Suprapubic skin (tissue), 4 donors: ENCODE data around the gene MRGPRG. TPM values are rescaled to one million over a fixed set of nuclear protein-coding genes. Genes with fewer than 3 reads are reported as not detected.

Source experiments
- DNase-seq, 2 donors: peaks; one replicate each; pipeline ENCODE4 v3.0.0-alpha.2; 2019; ENCODE audit warnings: low spot score in 2 of 2
- H3K27ac ChIP-seq: fragments of 200-600 bp; sonication (generic); one replicate; pipeline ENCODE4 v1.5.1; 2019
- H3K27me3 ChIP-seq: fragments of 200-600 bp; sonication (generic); one replicate; pipeline ENCODE4 v1.5.1; 2019
- H3K36me3 ChIP-seq: fragments of 200-600 bp; sonication (generic); one replicate; pipeline ENCODE4 v1.5.1; 2019
- H3K4me1 ChIP-seq: fragments of 200-600 bp; sonication (generic); one replicate; pipeline ENCODE4 v1.5.1; 2019
- H3K4me3 ChIP-seq: fragments of 200-600 bp; sonication (generic); one replicate; pipeline ENCODE4 v1.5.1; 2019; ENCODE audit warnings: mild to moderate bottlenecking
- H3K9me3 ChIP-seq: fragments of 200-600 bp; sonication (generic); one replicate; pipeline ENCODE4 v1.5.1; 2019
- EP300 ChIP-seq: sonication (generic); formaldehyde crosslinking; IDR thresholded peaks from one replicate; pipeline ENCODE4 v1.6.1; 2017; ENCODE audit warnings: antibody characterized with exemption
- POLR2A ChIP-seq, 2 donors: fragments of 450-650 bp; IDR thresholded peaks; one replicate each; pipeline ENCODE4 v1.6.1; 2017; ENCODE audit warnings: antibody characterized with exemption in 2 of 2, mild to moderate bottlenecking in 2 of 2, moderate library complexity in 2 of 2
- POLR2AphosphoS5 ChIP-seq, 3 donors: sonication (generic); formaldehyde crosslinking; IDR thresholded peaks; one replicate each; pipeline ENCODE4 v1.6.1; 2017; ENCODE audit warnings: antibody characterized with exemption in 3 of 3
- WGBS: methylation state at CpG from one replicate; pipeline ENCODE4 v1.1.5; 2018; 5-methylcytosine and 5-hydroxymethylcytosine counted together
- total RNA-seq, 4 donors: library from RNA; depleted of rRNA; stranded (reverse); fragments of >200 nt; gene quantifications; one replicate each; pipeline ENCODE4 v1.1.0, GENCODE V29; 2016
- TF ChIP-seq, protein P1 (sequence below), 2 donors: fragments of 200-600 bp in 1 of 2; fragments of 450-650 bp in 1 of 2; sonication (generic) in 1 of 2; IDR thresholded peaks; one replicate each; pipeline ENCODE4 v1.5.1; 2016 to 2019; ENCODE audit warnings: antibody characterized with exemption in 2 of 2, mild to moderate bottlenecking in 1 of 2, moderate library complexity in 1 of 2

Gene MRGPRG
- total RNA-seq, 4 donors from 2014 or later, result not detected

DNA sequence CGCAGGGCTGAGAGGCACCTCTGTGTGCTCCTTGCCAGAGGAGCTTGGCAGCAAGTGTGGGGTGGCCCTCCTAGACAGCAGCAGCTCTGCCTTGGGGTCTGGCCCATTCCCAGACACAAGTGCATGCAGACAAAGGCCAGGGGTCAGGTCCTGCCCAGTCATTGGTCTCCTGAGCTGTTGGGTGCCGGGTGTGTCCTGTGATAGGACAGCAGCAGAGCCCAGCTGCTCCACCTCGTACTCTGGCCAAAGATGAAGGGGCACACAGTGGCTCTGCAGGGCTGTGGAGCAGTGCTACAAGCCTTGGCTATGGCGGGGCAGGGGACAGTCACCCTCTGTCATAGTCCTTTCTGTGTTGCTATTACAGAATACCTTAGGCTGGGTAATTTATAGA lies 36.2 kb downstream of the MRGPRG start:
- WGBS, result 80% methylated on average over 1 of the region's 4 CpGs
- Histone ChIP-seq H3K4me3 (no peak overlapping the region), H3K36me3 (no peaks in the 10 kb centered on the region), H3K27ac (no peak overlapping the region), H3K4me1 (no peaks in the 10 kb centered on the region), H3K27me3 (no peaks in the 10 kb centered on the region), H3K9me3 (no peaks in the 10 kb centered on the region)
- no peak for DNase-seq
- TF ChIP-seq EP300, result no peak
- no peak for TF ChIP-seq POLR2AphosphoS5 (IDR thresholded peaks at IDR 0.05)
- TF ChIP-seq, protein P1, sequence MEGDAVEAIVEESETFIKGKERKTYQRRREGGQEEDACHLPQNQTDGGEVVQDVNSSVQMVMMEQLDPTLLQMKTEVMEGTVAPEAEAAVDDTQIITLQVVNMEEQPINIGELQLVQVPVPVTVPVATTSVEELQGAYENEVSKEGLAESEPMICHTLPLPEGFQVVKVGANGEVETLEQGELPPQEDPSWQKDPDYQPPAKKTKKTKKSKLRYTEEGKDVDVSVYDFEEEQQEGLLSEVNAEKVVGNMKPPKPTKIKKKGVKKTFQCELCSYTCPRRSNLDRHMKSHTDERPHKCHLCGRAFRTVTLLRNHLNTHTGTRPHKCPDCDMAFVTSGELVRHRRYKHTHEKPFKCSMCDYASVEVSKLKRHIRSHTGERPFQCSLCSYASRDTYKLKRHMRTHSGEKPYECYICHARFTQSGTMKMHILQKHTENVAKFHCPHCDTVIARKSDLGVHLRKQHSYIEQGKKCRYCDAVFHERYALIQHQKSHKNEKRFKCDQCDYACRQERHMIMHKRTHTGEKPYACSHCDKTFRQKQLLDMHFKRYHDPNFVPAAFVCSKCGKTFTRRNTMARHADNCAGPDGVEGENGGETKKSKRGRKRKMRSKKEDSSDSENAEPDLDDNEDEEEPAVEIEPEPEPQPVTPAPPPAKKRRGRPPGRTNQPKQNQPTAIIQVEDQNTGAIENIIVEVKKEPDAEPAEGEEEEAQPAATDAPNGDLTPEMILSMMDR (IDR thresholded peaks at IDR 0.05), result no peak
- no peak for TF ChIP-seq POLR2A (IDR thresholded peaks at IDR 0.05)

DNA sequence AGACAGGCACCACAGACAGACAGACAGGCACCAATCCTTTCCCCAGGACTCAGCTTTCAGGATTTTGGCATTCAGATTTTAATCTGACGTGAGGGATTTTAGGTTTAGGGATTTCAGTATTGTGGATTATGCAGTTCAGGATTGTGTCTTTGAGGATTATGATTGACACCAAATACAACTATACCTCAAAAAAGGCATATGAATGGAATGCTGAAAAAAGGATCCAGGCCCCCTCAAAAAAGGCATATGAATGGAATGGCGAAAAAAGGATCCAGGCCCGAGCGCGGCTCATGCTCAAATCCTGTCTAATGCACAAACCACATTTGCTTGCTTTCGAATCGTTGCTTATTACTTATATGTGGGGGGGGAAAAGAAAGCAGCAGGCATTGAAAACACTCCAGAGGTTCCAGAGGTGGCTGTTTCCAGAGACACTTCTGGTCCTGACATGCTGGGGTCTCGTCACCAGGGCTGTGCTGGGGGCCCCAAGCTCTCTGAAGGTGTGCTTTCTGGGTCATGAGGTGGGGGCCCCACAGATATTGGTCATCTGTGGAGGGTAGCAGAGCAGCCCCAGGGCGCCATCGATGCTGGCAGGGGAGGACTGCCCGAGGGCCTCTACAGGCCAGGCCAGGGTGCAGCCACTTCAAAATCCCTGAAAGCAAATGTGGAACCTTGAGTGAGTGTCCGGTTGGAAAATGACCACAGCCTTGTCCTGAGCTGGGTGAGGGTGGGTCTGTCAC lies 36.7 kb downstream of the MRGPRG start:
- no peaks in the 10 kb centered on the region for H3K36me3 ChIP-seq
- H3K4me3 ChIP-seq, result no peak overlapping the region
- H3K27ac ChIP-seq, result no peak overlapping the region

DNA sequence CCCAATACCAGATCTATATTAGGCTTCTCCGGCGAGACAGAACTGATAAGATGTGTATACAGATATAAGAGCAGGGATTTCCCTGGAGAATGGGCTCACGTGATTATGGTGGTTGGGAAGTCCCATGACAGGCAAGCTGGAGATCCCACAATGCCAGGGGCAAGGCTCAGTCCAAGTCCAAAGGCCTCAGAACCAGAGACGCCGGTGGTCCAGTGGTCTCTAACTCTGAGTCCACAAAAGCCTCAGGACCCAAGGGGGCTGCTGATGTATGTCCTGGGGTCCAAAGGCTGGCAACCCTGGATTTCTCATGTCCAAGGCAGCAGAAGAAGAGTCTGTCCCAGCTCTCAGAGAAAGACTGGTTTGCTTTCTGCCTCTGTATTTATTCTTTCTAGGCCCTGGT lies 37.7 kb downstream of the MRGPRG start:
- H3K27ac ChIP-seq, result no peak overlapping the region
- peaks cover 4% of the 10 kb centered on the region for H3K9me3 ChIP-seq
- no peaks in the 10 kb centered on the region for H3K27me3 ChIP-seq
- TF ChIP-seq POLR2A (IDR thresholded peaks at IDR 0.05), result no peak
- no peak for TF ChIP-seq EP300
- no peak for TF ChIP-seq POLR2AphosphoS5 (IDR thresholded peaks at IDR 0.05)
- TF ChIP-seq, protein P1 (IDR thresholded peaks at IDR 0.05), result no peak
- H3K36me3 ChIP-seq, result no peaks in the 10 kb centered on the region
- WGBS, result 74% methylated on average over 5 of the region's 5 CpGs
- no peaks in the 10 kb centered on the region for H3K4me1 ChIP-seq
- DNase-seq, result peak in 1 of 2 donors; percentile 35
- H3K4me3 ChIP-seq, result no peak overlapping the region

More for the DNA sequence above, 36.7 kb downstream of the MRGPRG start:
- Histone ChIP-seq H3K4me1 (no peaks in the 10 kb centered on the region), H3K27me3 (no peaks in the 10 kb centered on the region), H3K9me3 (no peaks in the 10 kb centered on the region)
- no peak for DNase-seq
- no peak for TF ChIP-seq POLR2AphosphoS5 (IDR thresholded peaks at IDR 0.05)
- TF ChIP-seq POLR2A (IDR thresholded peaks at IDR 0.05), result no peak
- no peak for TF ChIP-seq EP300
- WGBS, result 91% methylated on average over 8 of the region's 12 CpGs

DNA sequence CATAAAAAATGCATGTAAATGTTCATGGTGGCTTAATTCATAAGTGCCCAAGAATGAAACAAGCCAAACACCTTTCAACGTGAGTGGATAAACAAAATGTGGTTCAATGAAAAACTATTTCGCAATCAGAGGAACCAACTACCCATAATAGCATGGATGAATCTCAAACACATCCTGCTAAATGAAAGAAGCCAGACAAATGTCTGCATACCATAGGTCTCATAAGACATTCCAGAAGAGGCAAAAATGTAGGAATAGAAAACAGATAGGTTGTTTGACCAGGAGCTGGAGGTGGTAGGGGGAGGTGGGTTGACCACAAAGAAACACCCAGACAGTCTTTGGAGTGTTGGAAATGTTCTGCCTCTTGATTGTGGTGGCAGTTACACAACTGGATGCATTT lies 40.3 kb downstream of the MRGPRG start:
- Histone ChIP-seq H3K9me3 (peaks cover 7% of the 10 kb centered on the region), H3K27ac (no peak overlapping the region), H3K27me3 (no peaks in the 10 kb centered on the region), H3K4me1 (no peaks in the 10 kb centered on the region), H3K36me3 (no peaks in the 10 kb centered on the region), H3K4me3 (no peak overlapping the region)
- DNase-seq, result no peak
- TF ChIP-seq POLR2AphosphoS5 (IDR thresholded peaks at IDR 0.05) (no peak), EP300 (no peak), POLR2A (IDR thresholded peaks at IDR 0.05) (no peak)
- TF ChIP-seq, protein P1 (IDR thresholded peaks at IDR 0.05), result no peak
- WGBS, result 53% methylated on average over 2 of the region's 2 CpGs

DNA sequence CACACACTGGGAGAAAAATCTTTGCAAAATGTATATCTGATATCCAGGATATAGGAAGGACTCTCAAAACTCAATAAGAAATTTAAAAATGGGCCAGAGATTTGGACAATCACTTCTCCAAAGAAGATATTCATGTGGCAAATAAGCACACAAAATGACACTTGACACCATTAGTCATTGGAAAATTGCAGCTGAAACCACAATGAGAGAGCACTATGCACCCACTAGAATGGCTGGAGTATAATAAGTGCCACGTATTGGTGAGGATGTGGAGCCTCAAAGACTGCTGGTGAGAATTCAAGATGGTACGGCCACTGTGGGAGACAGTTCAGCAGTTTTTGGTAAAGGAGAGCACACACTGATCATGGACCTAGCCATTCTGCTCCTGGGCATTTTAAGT lies 40.7 kb downstream of the MRGPRG start:
- H3K9me3 ChIP-seq, result peaks cover 7% of the 10 kb centered on the region
- no peaks in the 10 kb centered on the region for H3K27me3 ChIP-seq
- no peak overlapping the region for H3K27ac ChIP-seq
- H3K4me3 ChIP-seq, result no peak overlapping the region
- no peak for DNase-seq
- 71% methylated on average over 2 of the region's 2 CpGs for WGBS
- H3K36me3 ChIP-seq, result no peaks in the 10 kb centered on the region
- TF ChIP-seq POLR2A (IDR thresholded peaks at IDR 0.05), result no peak
- TF ChIP-seq, protein P1 (IDR thresholded peaks at IDR 0.05), result no peak
- TF ChIP-seq POLR2AphosphoS5 (IDR thresholded peaks at IDR 0.05), result no peak
- TF ChIP-seq EP300, result no peak
- H3K4me1 ChIP-seq, result no peaks in the 10 kb centered on the region
